ENCODE measurements around the gene GRB10.

Gene GRB10

DNA sequence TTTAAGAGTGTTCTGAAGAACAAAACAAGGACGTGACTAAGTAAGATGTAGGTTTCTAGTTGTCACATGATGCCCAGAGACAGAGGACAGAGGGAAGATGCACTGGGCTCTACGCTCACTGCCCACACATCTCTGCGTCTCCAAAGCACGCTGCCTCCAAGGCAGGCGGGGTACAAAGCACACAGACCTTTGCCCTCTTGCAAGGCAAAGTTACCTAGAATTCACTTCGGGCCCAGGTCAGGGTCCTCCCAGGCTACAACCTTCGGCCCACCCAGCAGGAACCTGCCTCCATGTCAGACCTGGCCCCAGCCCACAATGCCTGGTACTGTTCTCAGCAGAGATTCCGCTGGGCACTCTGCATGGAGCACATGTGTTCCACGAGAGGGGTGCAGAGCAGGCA, 26.5 kb downstream of the GRB10 start:
- H3K79me1 ChIP-seq (replicated peaks; ENCODE audit: low read length, poor library complexity, severe bottlenecking), result peaks cover 63% of the 10 kb centered on the region
- no peak overlapping the region for H3K4me3 ChIP-seq (ENCODE audit: insufficient read depth in 1 of 2, low read depth in 1 of 2, low read length in 2 of 2)
- H2BK12ac ChIP-seq (ENCODE audit: low read length in 2 of 2), result no peak overlapping the region
- no peak overlapping the region for H2AK5ac ChIP-seq (ENCODE audit: low read length, severe bottlenecking)
- H3K4ac ChIP-seq (ENCODE audit: low read depth in 1 of 2, low read length in 2 of 2), result no peak overlapping the region
- H3K4me2 ChIP-seq (ENCODE audit: low read length, poor library complexity, severe bottlenecking), result no peak overlapping the region
- H3K4me1 ChIP-seq (ENCODE audit: control insufficient read depth, insufficient read depth, low read depth, low read length), result peaks cover 22% of the 10 kb centered on the region
- no peak overlapping the region for H3K23ac ChIP-seq (ENCODE audit: low read length in 2 of 2)
- no peak overlapping the region for H4K91ac ChIP-seq (ENCODE audit: low read length)
- H2BK5ac ChIP-seq (ENCODE audit: low read depth, low read length, poor library complexity, severe bottlenecking), result no peak overlapping the region
- H3K18ac ChIP-seq (ENCODE audit: low read depth in 1 of 2, low read length in 2 of 2), result no peak overlapping the region
- H4K8ac ChIP-seq (ENCODE audit: low read length), result no peak overlapping the region
- H2AFZ ChIP-seq (ENCODE audit: low read depth, low read length), result no peak overlapping the region
- no peak overlapping the region for H3K27ac ChIP-seq (ENCODE audit: low read length, poor library complexity, severe bottlenecking)
- 97% methylated on average over 9 of the region's 9 CpGs for WGBS
- H3K27me3 ChIP-seq (ENCODE audit: control insufficient read depth in 1 of 2, insufficient read depth in 1 of 2, low read length in 2 of 2), result no peaks in the 10 kb centered on the region
- no peaks in the 10 kb centered on the region for H3K9me3 ChIP-seq (ENCODE audit: control insufficient read depth, low read length)
- no peak for DNase-seq
- H2BK15ac ChIP-seq (ENCODE audit: low read depth, poor library complexity, severe bottlenecking), result no peak overlapping the region
- no peak overlapping the region for H3K9ac ChIP-seq (ENCODE audit: low read length)
- H3K14ac ChIP-seq (ENCODE audit: low read length in 2 of 2), result no peak overlapping the region
- H2BK120ac ChIP-seq (ENCODE audit: low read depth, low read length), result no peak overlapping the region
- H3K36me3 ChIP-seq (ENCODE audit: control insufficient read depth in 1 of 2, insufficient read depth in 2 of 2, low read depth in 1 of 2, low read length in 2 of 2), result peaks cover 18 to 33% of the 10 kb centered on the region in 2 experiments

DNA sequence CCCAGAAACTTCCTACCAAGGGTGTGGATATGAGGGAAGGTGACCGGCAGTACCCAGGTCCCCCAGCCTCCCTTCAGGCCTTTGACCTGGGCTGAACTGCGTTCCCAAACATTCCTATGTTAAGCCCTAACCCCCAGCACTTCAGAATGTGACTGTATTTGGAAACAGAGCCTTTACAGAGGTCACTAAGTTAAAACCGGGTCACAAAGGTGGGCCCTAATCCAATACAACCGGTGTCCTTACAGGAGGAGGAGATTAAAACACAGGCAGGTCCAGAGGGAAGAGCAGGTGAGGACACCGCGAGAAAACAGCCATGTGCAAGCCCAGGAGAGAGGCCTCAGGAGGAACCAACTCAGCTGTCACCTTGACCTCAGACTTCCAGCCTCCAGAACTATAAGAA, 28.0 kb downstream of the GRB10 start:
- no peak overlapping the region for H3K4ac ChIP-seq (ENCODE audit: low read depth in 1 of 2, low read length in 2 of 2)
- no peaks in the 10 kb centered on the region for H3K27me3 ChIP-seq (ENCODE audit: control insufficient read depth in 1 of 2, insufficient read depth in 1 of 2, low read length in 2 of 2)
- H3K27ac ChIP-seq (ENCODE audit: low read length, poor library complexity, severe bottlenecking), result no peak overlapping the region
- H3K4me3 ChIP-seq (ENCODE audit: insufficient read depth in 1 of 2, low read depth in 1 of 2, low read length in 2 of 2), result no peak overlapping the region
- H3K4me2 ChIP-seq (ENCODE audit: low read length, poor library complexity, severe bottlenecking), result no peak overlapping the region
- H3K14ac ChIP-seq (ENCODE audit: low read length in 2 of 2), result no peak overlapping the region
- H2BK15ac ChIP-seq (ENCODE audit: low read depth, poor library complexity, severe bottlenecking), result no peak overlapping the region
- H4K91ac ChIP-seq (ENCODE audit: low read length), result no peak overlapping the region
- no peak overlapping the region for H3K9ac ChIP-seq (ENCODE audit: low read length)
- WGBS, result over 99% methylated on average over 6 of the region's 6 CpGs
- H4K8ac ChIP-seq (ENCODE audit: low read length), result no peak overlapping the region
- no peak overlapping the region for H2AFZ ChIP-seq (ENCODE audit: low read depth, low read length)
- no peak overlapping the region for H2BK5ac ChIP-seq (ENCODE audit: low read depth, low read length, poor library complexity, severe bottlenecking)
- no peak for DNase-seq
- H2BK12ac ChIP-seq (ENCODE audit: low read length in 2 of 2), result no peak overlapping the region
- H3K79me1 ChIP-seq (replicated peaks; ENCODE audit: low read length, poor library complexity, severe bottlenecking), result peaks cover 66% of the 10 kb centered on the region
- H3K23ac ChIP-seq (ENCODE audit: low read length in 2 of 2), result no peak overlapping the region
- peaks cover 19% of the 10 kb centered on the region for H3K4me1 ChIP-seq (ENCODE audit: control insufficient read depth, insufficient read depth, low read depth, low read length)
- no peak overlapping the region for H2AK5ac ChIP-seq (ENCODE audit: low read length, severe bottlenecking)
- no peak overlapping the region for H2BK120ac ChIP-seq (ENCODE audit: low read depth, low read length)
- H3K36me3 ChIP-seq (ENCODE audit: control insufficient read depth in 1 of 2, insufficient read depth in 2 of 2, low read depth in 1 of 2, low read length in 2 of 2), result peaks cover 18 to 31% of the 10 kb centered on the region in 2 experiments
- no peaks in the 10 kb centered on the region for H3K9me3 ChIP-seq (ENCODE audit: control insufficient read depth, low read length)
- H3K18ac ChIP-seq (ENCODE audit: low read depth in 1 of 2, low read length in 2 of 2), result no peak overlapping the region

DNA sequence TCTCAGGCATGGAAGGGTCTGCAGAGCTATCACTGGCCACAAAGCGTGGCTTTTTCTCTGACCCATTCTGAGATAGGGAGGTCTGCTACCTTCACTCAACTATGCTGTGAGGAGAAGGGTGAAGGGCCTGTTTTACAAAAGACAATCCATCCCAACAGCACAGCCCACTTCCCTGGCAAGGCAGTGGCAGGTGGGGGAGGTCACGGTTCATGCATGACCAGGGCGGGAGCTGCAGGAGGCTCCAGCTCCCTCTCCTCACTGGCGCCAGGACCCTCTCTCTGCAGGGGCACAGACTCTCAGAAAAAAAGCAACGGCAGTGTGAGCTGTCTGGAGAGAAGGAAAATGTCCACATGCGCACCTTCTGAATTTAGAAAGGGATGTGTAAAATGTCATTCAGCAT, 28.5 kb downstream of the GRB10 start:
- peaks cover 17% of the 10 kb centered on the region for H3K4me1 ChIP-seq (ENCODE audit: control insufficient read depth, insufficient read depth, low read depth, low read length)
- no peak overlapping the region for H2AK5ac ChIP-seq (ENCODE audit: low read length, severe bottlenecking)
- H3K9me3 ChIP-seq (ENCODE audit: control insufficient read depth, low read length), result no peaks in the 10 kb centered on the region
- no peak overlapping the region for H3K18ac ChIP-seq (ENCODE audit: low read depth in 1 of 2, low read length in 2 of 2)
- no peaks in the 10 kb centered on the region for H3K27me3 ChIP-seq (ENCODE audit: control insufficient read depth in 1 of 2, insufficient read depth in 1 of 2, low read length in 2 of 2)
- no peak overlapping the region for H3K4me3 ChIP-seq (ENCODE audit: insufficient read depth in 1 of 2, low read depth in 1 of 2, low read length in 2 of 2)
- H3K23ac ChIP-seq (ENCODE audit: low read length in 2 of 2), result no peak overlapping the region
- no peak overlapping the region for H3K27ac ChIP-seq (ENCODE audit: low read length, poor library complexity, severe bottlenecking)
- no peak overlapping the region for H4K91ac ChIP-seq (ENCODE audit: low read length)
- DNase-seq, result no peak
- no peak overlapping the region for H2BK12ac ChIP-seq (ENCODE audit: low read length in 2 of 2)
- no peak overlapping the region for H2BK120ac ChIP-seq (ENCODE audit: low read depth, low read length)
- H3K36me3 ChIP-seq (ENCODE audit: control insufficient read depth in 1 of 2, insufficient read depth in 2 of 2, low read depth in 1 of 2, low read length in 2 of 2), result peaks cover 18 to 30% of the 10 kb centered on the region in 2 experiments
- no peak overlapping the region for H3K14ac ChIP-seq (ENCODE audit: low read length in 2 of 2)
- no peak overlapping the region for H2BK15ac ChIP-seq (ENCODE audit: low read depth, poor library complexity, severe bottlenecking)
- no peak overlapping the region for H2AFZ ChIP-seq (ENCODE audit: low read depth, low read length)
- 70% methylated on average over 2 of the region's 6 CpGs for WGBS
- no peak overlapping the region for H3K4ac ChIP-seq (ENCODE audit: low read depth in 1 of 2, low read length in 2 of 2)
- H3K4me2 ChIP-seq (ENCODE audit: low read length, poor library complexity, severe bottlenecking), result no peak overlapping the region
- H2BK5ac ChIP-seq (ENCODE audit: low read depth, low read length, poor library complexity, severe bottlenecking), result no peak overlapping the region
- no peak overlapping the region for H3K9ac ChIP-seq (ENCODE audit: low read length)
- peaks cover 64% of the 10 kb centered on the region for H3K79me1 ChIP-seq (replicated peaks; ENCODE audit: low read length, poor library complexity, severe bottlenecking)
- no peak overlapping the region for H4K8ac ChIP-seq (ENCODE audit: low read length)

DNA sequence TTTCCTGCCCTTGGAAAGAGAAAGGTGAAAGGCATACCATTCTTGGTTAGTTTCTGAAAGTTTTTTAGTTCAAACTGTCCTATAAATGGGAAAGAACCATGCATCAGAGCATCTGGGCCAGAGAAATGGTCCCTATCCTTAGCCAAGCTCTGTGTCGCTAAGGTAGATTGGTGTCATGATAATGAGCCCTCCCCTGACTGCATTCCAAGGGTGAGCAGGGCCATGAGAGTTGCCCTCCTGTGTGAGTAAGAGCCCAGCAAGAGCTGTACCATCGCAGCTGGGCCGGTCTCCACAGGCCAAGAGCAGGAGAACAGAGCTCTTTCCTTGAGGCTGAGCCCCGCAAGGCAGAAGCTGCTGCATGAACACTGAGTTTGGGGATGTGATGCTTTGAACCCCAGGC, 30.3 kb downstream of the GRB10 start:
- Histone ChIP-seq H3K14ac (ENCODE audit: low read length in 2 of 2) (no peak overlapping the region), H2AK5ac (ENCODE audit: low read length, severe bottlenecking) (no peak overlapping the region), H2BK12ac (ENCODE audit: low read length in 2 of 2) (no peak overlapping the region), H3K23ac (ENCODE audit: low read length in 2 of 2) (no peak overlapping the region), H3K4ac (ENCODE audit: low read depth in 1 of 2, low read length in 2 of 2) (no peak overlapping the region), H2BK15ac (ENCODE audit: low read depth, poor library complexity, severe bottlenecking) (no peak overlapping the region), H2AFZ (ENCODE audit: low read depth, low read length) (no peak overlapping the region), H3K9me3 (ENCODE audit: control insufficient read depth, low read length) (no peaks in the 10 kb centered on the region), H3K36me3 (ENCODE audit: control insufficient read depth in 1 of 2, insufficient read depth in 2 of 2, low read depth in 1 of 2, low read length in 2 of 2) (peaks cover 24 to 40% of the 10 kb centered on the region in 2 experiments), H3K9ac (ENCODE audit: low read length) (no peak overlapping the region), H2BK120ac (ENCODE audit: low read depth, low read length) (no peak overlapping the region), H2BK5ac (ENCODE audit: low read depth, low read length, poor library complexity, severe bottlenecking) (no peak overlapping the region), H3K4me3 (ENCODE audit: insufficient read depth in 1 of 2, low read depth in 1 of 2, low read length in 2 of 2) (no peak overlapping the region), H3K79me1 (replicated peaks; ENCODE audit: low read length, poor library complexity, severe bottlenecking) (peaks cover 73% of the 10 kb centered on the region), H4K8ac (ENCODE audit: low read length) (no peak overlapping the region), H3K18ac (ENCODE audit: low read depth in 1 of 2, low read length in 2 of 2) (no peak overlapping the region), H3K4me1 (ENCODE audit: control insufficient read depth, insufficient read depth, low read depth, low read length) (peaks cover 17% of the 10 kb centered on the region), H3K27me3 (ENCODE audit: control insufficient read depth in 1 of 2, insufficient read depth in 1 of 2, low read length in 2 of 2) (no peaks in the 10 kb centered on the region), H3K27ac (ENCODE audit: low read length, poor library complexity, severe bottlenecking) (no peak overlapping the region), H4K91ac (ENCODE audit: low read length) (no peak overlapping the region), H3K4me2 (ENCODE audit: low read length, poor library complexity, severe bottlenecking) (no peak overlapping the region)
- DNase-seq, result no peak
- WGBS, result 98% methylated on average over 4 of the region's 4 CpGs

All from mesenchymal stem cell (in vitro differentiated cells and primary cell).